HUES48 (cell line): Measurements from ENCODE around the gene M6PR.
"Not testable (repeated sequence)": the region's sequence is repeated elsewhere in the genome, so short reads cannot be mapped to it uniquely, and the experiment has no call there.

ENCODE experiments used
- H3K27ac ChIP-seq: one replicate; pipeline ENCODE4 v1.7.0; 2013; ENCODE audit warnings: low read depth, low read length, inconsistent platforms
- H3K27me3 ChIP-seq: 2 replicates; pipeline ENCODE4 v1.6.1; 2013; ENCODE audit warnings: mild to moderate bottlenecking, low read length; ENCODE audit not compliant: control insufficient read depth, insufficient read depth
- H3K36me3 ChIP-seq: 2 replicates; pipeline ENCODE4 v1.6.1; 2013; ENCODE audit warnings: low read length; ENCODE audit not compliant: control insufficient read depth, insufficient read depth
- H3K4me1 ChIP-seq: 2 replicates; pipeline ENCODE4 v1.6.1; 2013; ENCODE audit warnings: mild to moderate bottlenecking, low read length; ENCODE audit not compliant: control insufficient read depth, insufficient read depth
- H3K4me3 ChIP-seq: 2 replicates; pipeline ENCODE4 v1.5.1; 2013; ENCODE audit warnings: mild to moderate bottlenecking, low read depth, low read length
- H3K9ac ChIP-seq: 2 replicates; pipeline ENCODE4 v1.6.1; 2013; ENCODE audit warnings: mild to moderate bottlenecking, low read depth, low read length, moderate library complexity
- H3K9me3 ChIP-seq: 2 replicates; pipeline ENCODE4 v1.6.1; 2013; ENCODE audit warnings: low read length; ENCODE audit not compliant: control insufficient read depth, insufficient read depth

The M6PR gene

GRCh38 chr12:8911606-8912268 lies 37.7 kb downstream of the M6PR start:
- Histone ChIP-seq H3K27ac (peak overlapping the region; percentile 98), H3K9me3 (no peaks in the 10 kb centered on the region), H3K36me3 (peaks cover 9% of the 10 kb centered on the region; the same call in 1 of the 2 replicates), H3K27me3 (no peaks in the 10 kb centered on the region), H3K9ac (peak overlapping the region; percentile 88), H3K4me3 (peak overlapping the region; percentile 69), H3K4me1 (peaks cover 50% of the 10 kb centered on the region)

GRCh38 chr12:8909752-8910151 lies 39.7 kb downstream of the M6PR start:
- Histone ChIP-seq H3K9ac (peak overlapping the region; percentile 2; the same call in 1 of the 2 replicates), H3K27ac (peak overlapping the region; percentile 98)

GRCh38 chr12:8907513-8907912 lies 41.9 kb downstream of the M6PR start:
- Histone ChIP-seq H3K36me3 (no peaks in the 10 kb centered on the region), H3K27ac (peak overlapping the region; percentile 90), H3K27me3 (no peaks in the 10 kb centered on the region), H3K9me3 (no peaks in the 10 kb centered on the region), H3K4me1 (peaks cover 52% of the 10 kb centered on the region), H3K9ac (peak overlapping the region; percentile 36; the same call in 1 of the 2 replicates), H3K4me3 (no peak overlapping the region)

More at GRCh38 chr12:8909752-8910151, 39.7 kb downstream of the M6PR start:
- H3K4me3 ChIP-seq, result no peak overlapping the region
- H3K36me3 ChIP-seq, result no peaks in the 10 kb centered on the region
- H3K27me3 ChIP-seq, result no peaks in the 10 kb centered on the region
- peaks cover 64% of the 10 kb centered on the region for H3K4me1 ChIP-seq
- H3K9me3 ChIP-seq, result no peaks in the 10 kb centered on the region

GRCh38 chr12:8906266-8907180 lies 42.9 kb downstream of the M6PR start:
- peak overlapping the region; percentile 90 for H3K27ac ChIP-seq
- H3K4me3 ChIP-seq, result no peak overlapping the region
- H3K9ac ChIP-seq, result peak overlapping the region; percentile 43; the same call in 1 of the 2 replicates
- no peaks in the 10 kb centered on the region for H3K36me3 ChIP-seq
- H3K9me3 ChIP-seq, result no peaks in the 10 kb centered on the region; the same call in 1 of the 2 replicates
- H3K4me1 ChIP-seq, result peaks cover 44% of the 10 kb centered on the region
- H3K27me3 ChIP-seq, result no peaks in the 10 kb centered on the region

- Histone ChIP-seq H3K9me3 (no peaks in the 10 kb centered on the region; the same call in 1 of the 2 replicates), H3K4me3 (no peak overlapping the region), H3K27ac (peak overlapping the region; percentile 90), H3K4me1 (peaks cover 34% of the 10 kb centered on the region), H3K36me3 (no peaks in the 10 kb centered on the region), H3K27me3 (no peaks in the 10 kb centered on the region), H3K9ac (0 out of 2 replicates have a peak overlapping the region, but pooled peaks have one; percentile 43)
Measured at GRCh38 chr12:8905546-8905945, 43.9 kb downstream of the M6PR start.

- no peak overlapping the region for H3K4me3 ChIP-seq
- no peaks in the 10 kb centered on the region for H3K36me3 ChIP-seq
- H3K9ac ChIP-seq, result no peak overlapping the region
- peaks cover 26% of the 10 kb centered on the region for H3K4me1 ChIP-seq
- no peaks in the 10 kb centered on the region; the same call in 1 of the 2 replicates for H3K9me3 ChIP-seq
- no peak overlapping the region for H3K27ac ChIP-seq
- H3K27me3 ChIP-seq, result no peaks in the 10 kb centered on the region
Measured at GRCh38 chr12:8904665-8905064, 44.8 kb downstream of the M6PR start.

- no peak overlapping the region for H3K9ac ChIP-seq
- H3K27ac ChIP-seq, result no peak overlapping the region
- H3K4me3 ChIP-seq, result no peak overlapping the region
- no peaks in the 10 kb centered on the region; the same call in 1 of the 2 replicates for H3K36me3 ChIP-seq
- peaks cover 25% of the 10 kb centered on the region for H3K4me1 ChIP-seq
- no peaks in the 10 kb centered on the region for H3K27me3 ChIP-seq
- no peaks in the 10 kb centered on the region; the same call in 1 of the 2 replicates for H3K9me3 ChIP-seq
Measured at GRCh38 chr12:8903646-8904045, 45.8 kb downstream of the M6PR start.

- peaks cover 24% of the 10 kb centered on the region for H3K4me1 ChIP-seq
- not testable (repeated sequence) for H3K27me3 ChIP-seq, H3K36me3 ChIP-seq, H3K9ac ChIP-seq, H3K27ac ChIP-seq, H3K4me3 ChIP-seq, H3K9me3 ChIP-seq
Measured at GRCh38 chr12:8902703-8903102, 46.7 kb downstream of the M6PR start.

GRCh38 chr12:8899830-8900229 lies 49.6 kb downstream of the M6PR start:
- H3K9me3 ChIP-seq, result no peaks in the 10 kb centered on the region; the same call in 1 of the 2 replicates

GRCh38 chr12:8897081-8897480 lies 52.4 kb downstream of the M6PR start:
- Histone ChIP-seq H3K36me3 (no peaks in the 10 kb centered on the region; the same call in 1 of the 2 replicates), H3K9ac (no peak overlapping the region), H3K4me1 (peaks cover 2% of the 10 kb centered on the region; the same call in 1 of the 2 replicates), H3K9me3 (no peaks in the 10 kb centered on the region; the same call in 1 of the 2 replicates), H3K27ac (no peak overlapping the region), H3K4me3 (no peak overlapping the region), H3K27me3 (no peaks in the 10 kb centered on the region)

More at GRCh38 chr12:8899830-8900229, 49.6 kb downstream of the M6PR start:
- Histone ChIP-seq H3K27ac (no peak overlapping the region), H3K27me3 (no peaks in the 10 kb centered on the region), H3K4me3 (no peak overlapping the region), H3K9ac (no peak overlapping the region), H3K36me3 (no peaks in the 10 kb centered on the region; the same call in 1 of the 2 replicates), H3K4me1 (no peaks in the 10 kb centered on the region)
